ENCODE results near the gene STEAP3.

The STEAP3 gene

GRCh38 chr2:119197126-119197405, 26.6 kb upstream of the STEAP3 start:
- no peak for DNase-seq (ENCODE audit: low read depth, low spot score)
- H3K27ac ChIP-seq, result no peak overlapping the region

- H3K27ac ChIP-seq, result no peak overlapping the region
- no peak for DNase-seq (ENCODE audit: low read depth, low spot score)
These were observed 25.9 kb upstream of the STEAP3 start for GRCh38 chr2:119197529-119198239.

DNA sequence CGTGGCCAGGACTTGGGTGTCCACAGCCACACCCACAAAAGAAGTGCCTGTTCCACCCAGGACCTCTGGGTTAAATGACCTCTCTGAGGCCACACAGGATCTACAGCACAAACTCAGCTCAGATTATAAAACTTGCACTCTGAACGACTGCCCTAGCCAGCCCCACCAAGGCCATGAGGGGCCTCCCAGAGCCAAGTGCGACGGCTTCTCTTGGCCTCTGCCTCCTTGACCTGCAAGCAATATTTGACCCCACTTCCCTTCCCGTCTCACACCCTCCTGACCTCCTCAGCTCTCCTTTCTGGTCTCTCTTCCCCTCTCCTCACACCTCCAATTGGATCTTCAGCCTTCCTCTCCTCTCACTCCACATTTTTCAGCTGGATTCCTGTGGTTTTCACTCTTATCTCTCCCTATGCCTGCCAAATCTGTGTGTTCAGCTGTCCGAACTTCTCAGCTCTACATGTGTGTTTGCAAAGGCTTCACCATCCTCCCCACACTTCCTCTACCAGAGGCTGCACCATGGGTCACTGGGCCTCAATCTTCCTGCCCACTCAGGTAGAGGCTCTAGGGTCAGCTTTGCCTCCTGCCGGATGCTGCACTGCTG, 25.3 kb upstream of the STEAP3 start:
- no peak overlapping the region for H3K27ac ChIP-seq
- DNase-seq (ENCODE audit: low read depth, low spot score), result no peak

- H3K27ac ChIP-seq, result no peak overlapping the region
- DNase-seq (ENCODE audit: low read depth, low spot score), result no peak
These were observed 21.8 kb upstream of the STEAP3 start for GRCh38 chr2:119201815-119202214.

GRCh38 chr2:119202610-119203310, 20.9 kb upstream of the STEAP3 start:
- no peak for DNase-seq (ENCODE audit: low read depth, low spot score)

GRCh38 chr2:119204525-119204924, 19.1 kb upstream of the STEAP3 start:
- no peak overlapping the region for H3K27ac ChIP-seq
- no peak for DNase-seq (ENCODE audit: low read depth, low spot score)

More at GRCh38 chr2:119202610-119203310, 20.9 kb upstream of the STEAP3 start:
- no peak overlapping the region for H3K27ac ChIP-seq

GRCh38 chr2:119205001-119205706, 18.5 kb upstream of the STEAP3 start:
- H3K27ac ChIP-seq, result no peak overlapping the region
- DNase-seq (ENCODE audit: low read depth, low spot score), result no peak

DNA sequence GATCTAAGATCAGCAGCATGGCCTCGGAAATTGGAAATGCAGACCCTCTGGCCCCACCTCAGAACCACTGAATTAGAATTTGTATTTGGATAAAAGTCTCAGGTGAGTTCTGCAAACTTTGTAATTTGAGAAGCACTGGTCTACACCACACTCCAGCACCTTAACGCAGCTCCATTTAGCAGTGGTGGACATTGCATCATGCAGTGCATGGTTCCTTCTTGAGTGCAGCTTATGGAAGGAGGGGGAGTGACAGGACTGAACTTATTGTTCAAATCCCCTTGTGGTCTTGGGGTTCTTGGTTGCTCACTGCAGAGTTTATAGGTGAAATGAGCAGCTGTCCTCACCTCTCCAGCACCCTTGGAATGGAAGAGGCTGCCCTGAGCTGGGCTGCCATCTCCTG, 17.4 kb upstream of the STEAP3 start:
- DNase-seq (ENCODE audit: low read depth, low spot score), result no peak
- H3K27ac ChIP-seq, result no peak overlapping the region

DNA sequence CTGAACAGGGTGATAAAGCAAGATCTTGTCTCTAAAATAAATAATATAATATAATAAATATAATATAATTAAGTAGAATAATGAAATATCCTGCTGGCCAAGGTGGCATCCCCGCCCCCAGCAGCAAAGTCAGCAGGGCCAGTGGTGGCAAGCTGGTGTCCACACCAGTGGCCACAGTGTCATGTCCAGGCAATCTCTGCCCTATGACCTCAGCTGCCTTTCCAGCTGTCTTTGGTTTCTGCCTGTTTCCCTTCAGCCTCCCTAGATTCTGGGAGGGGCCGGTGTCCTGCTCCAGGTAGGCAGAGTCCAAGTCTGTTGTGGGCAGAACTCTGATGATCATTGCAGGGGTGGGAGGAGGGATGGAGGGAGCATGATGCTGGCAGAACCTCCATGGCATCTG, 16.2 kb upstream of the STEAP3 start:
- H3K27ac ChIP-seq, result no peak overlapping the region
- DNase-seq (ENCODE audit: low read depth, low spot score), result no peak

DNA sequence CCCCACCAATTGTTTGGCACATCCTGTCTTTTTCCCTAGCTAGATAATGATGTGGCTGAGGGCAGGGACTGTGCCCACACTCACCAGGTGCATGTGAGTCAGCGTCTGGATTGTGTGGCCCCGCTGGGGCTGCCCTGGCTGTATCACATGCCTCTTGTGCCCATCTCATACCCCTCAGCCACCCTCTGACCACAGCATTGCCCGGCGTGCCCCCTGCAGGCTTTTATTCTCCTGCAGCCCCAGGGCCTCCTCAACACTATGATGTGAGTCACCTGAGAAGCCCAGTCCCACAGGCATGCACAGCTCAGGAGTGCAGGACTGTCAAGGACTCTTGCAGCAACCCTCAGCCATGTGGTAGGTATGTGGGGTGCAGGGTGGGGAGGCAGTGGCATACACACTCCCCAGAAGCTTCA, 14.8 kb upstream of the STEAP3 start:
- H3K27ac ChIP-seq, result no peak overlapping the region
- DNase-seq (ENCODE audit: low read depth, low spot score), result peak; percentile 50

DNA sequence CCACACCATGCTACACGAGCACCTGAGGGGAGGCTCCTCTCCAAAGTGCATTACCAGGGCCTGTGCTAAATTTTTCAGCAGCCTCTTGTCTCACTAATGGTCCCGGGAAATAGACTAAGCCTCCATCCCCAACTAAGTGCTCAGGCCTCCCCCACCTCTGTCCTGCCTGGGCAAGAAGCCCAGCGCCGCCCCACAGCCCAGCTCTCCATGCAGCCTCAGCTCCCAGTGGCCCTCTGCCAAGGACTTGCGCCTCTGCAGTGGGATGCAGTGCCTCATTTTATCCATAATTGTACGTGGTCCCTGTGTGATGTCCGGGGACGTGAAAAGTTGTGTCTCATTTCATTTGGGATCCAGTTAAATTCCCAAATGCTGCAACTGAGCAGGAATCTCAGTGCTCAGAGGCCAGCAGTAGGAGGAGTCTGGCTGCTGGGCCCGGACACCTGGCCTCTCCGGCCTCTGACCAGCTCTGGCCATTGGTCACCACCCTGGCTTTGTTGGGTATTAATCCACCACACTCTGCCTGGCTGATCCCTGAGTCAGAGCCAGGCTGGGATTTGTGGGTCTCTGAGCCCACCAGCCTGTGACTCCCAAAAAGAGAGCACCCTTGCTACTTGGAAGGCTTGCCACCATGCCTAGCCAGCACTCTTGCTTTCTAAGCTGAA, 11.4 kb upstream of the STEAP3 start:
- no peak for DNase-seq (ENCODE audit: low read depth, low spot score)
- no peak overlapping the region for H3K27ac ChIP-seq

- H3K27ac ChIP-seq, result no peak overlapping the region
- DNase-seq (ENCODE audit: low read depth, low spot score), result no peak
These were observed 9.1 kb upstream of the STEAP3 start for GRCh38 chr2:119214453-119215037.

- no peak for DNase-seq (ENCODE audit: low read depth, low spot score)
- H3K27ac ChIP-seq, result peak overlapping the region; percentile 33
These were observed 6.6 kb upstream of the STEAP3 start for GRCh38 chr2:119216994-119217393.

DNA sequence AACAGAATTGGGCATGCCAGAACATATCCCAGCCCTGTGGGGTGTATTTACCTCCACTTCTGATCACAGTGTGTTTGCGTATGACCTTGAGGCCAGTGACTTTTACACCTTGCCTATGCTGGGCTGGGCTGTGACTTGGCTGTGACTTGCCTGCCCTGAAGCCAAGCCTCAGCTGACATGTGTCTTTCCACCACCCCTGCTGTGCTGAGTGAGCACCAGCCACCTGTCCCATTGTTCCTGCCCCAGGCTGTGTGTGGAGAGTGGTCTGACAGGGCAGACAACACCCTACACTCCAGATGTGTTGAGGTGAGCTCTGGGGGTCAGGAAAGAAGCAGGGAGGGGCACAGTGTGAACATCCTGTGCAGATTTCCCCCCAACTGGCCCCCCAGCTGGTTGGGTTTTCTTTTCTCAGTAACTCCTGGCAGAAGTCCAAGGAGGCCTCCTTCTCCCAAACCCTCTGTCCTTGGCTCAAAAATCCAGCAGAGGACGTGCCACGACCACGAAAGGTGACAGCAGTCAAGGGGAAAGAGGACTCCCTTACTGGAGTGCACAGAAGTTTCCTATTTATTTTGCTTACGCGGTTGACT, 5.1 kb upstream of the STEAP3 start:
- no peak for DNase-seq (ENCODE audit: low read depth, low spot score)
- peak overlapping the region; percentile 33 for H3K27ac ChIP-seq

GRCh38 chr2:119219873-119220272, 3.8 kb upstream of the STEAP3 start:
- no peak overlapping the region for H3K27ac ChIP-seq
- no peak for DNase-seq (ENCODE audit: low read depth, low spot score)

DNA sequence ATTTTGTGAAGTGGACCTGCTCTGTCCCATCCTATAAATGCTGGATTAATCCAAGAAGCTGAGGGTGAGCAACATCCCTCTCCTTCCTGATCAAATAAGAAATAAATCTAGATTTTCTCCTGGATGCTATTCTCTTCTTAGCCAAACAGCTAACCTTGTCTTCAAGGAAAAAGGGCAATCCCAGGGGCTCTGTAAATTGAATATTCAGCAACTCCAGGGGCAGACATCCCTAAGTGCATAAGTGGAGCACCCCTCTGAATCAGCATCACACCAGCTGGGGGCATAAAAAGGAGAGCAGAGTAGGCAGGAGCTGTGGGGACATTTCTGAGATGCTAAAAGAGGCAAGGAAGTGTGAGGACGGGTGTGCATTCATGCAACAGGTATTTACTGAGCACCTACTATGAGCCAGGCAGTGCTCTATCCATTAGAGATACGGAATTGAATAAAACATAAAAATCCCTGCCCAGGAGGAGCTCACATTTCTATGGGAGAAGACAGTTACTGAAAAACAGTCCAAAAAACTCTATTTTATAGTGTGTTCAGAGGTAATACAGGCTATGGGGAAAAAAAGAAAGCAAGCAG, 2.8 kb upstream of the STEAP3 start:
- DNase-seq (ENCODE audit: low read depth, low spot score), result no peak
- no peak overlapping the region for H3K27ac ChIP-seq

- DNase-seq (ENCODE audit: low read depth, low spot score), result no peak
- H3K27ac ChIP-seq, result no peak overlapping the region
These were observed 2.0 kb upstream of the STEAP3 start for GRCh38 chr2:119221609-119222008.

DNA sequence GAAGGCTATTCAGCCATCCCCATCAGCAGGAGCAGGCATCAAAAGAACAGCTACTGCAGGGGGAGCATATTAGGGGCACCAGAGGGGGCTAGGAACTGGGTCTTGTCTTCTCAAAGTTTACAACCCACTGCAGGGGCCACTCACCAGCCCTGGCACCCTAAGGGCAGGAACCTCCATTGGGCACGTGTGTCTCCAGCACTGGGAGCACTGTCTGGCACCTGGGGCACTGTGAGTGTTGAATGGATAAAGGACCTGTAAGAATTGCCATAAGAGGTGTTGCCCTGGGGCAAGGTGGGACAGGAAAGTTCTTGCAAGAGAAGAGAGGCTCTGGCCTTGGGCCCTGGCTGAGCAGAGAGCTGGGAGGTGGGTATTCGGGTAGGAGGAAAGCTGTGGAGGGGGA, 1.4 kb upstream of the STEAP3 start:
- no peak for DNase-seq (ENCODE audit: low read depth, low spot score)
- H3K27ac ChIP-seq, result no peak overlapping the region

- no peak overlapping the region for H3K27ac ChIP-seq
- no peak for DNase-seq (ENCODE audit: low read depth, low spot score)
These were observed 642 bp upstream of the STEAP3 start for GRCh38 chr2:119222863-119223520.

Data from epithelial cell of prostate (primary cell).